Right lobe of liver (tissue), 4 donors: ENCODE data around the gene METTL1.

Experiments
- CTCF ChIP-seq, 4 donors: fragments of 200-600 bp in 3 of 4; fragments of 450-650 bp in 1 of 4; IDR thresholded peaks; one replicate each; pipeline versions ENCODE4 v1.5.1 to v1.8.0; 2016 to 2022; ENCODE audit warnings: antibody characterized with exemption in 4 of 4, mild to moderate bottlenecking in 2 of 4
- POLR2A ChIP-seq: fragments of 450-650 bp; IDR thresholded peaks from one replicate; pipeline ENCODE4 v1.6.1; 2017; ENCODE audit warnings: antibody characterized with exemption, mild to moderate bottlenecking
- donor health status: DM: no; HTN: no; CAD: no.
- donor health status: DM: no; HTN: no; CAD: no.
- donor health status: DM: no; HTN: yes; CAD: no.

GRCh38 chr12:57803319-57803893, 31.5 kb upstream of the METTL1 start:
- TF ChIP-seq CTCF (IDR thresholded peaks at IDR 0.05) (peak; percentile 58 to 79 (median 72)), POLR2A (no peak)
